Hepatocyte (in vitro differentiated cells): Measurements from ENCODE around the gene BLOC1S3. TPM values are rescaled to one million over a fixed set of nuclear protein-coding genes. Genes with fewer than 3 reads are reported as not detected.
A peak's percentile ranks its signal among the peaks of the same experiment; 100 is the strongest.

Experiments
- DNase-seq: peaks from one replicate; pipeline ENCODE4 v3.0.0-alpha.2; 2016; ENCODE audit warnings: low spot score
- H2AFZ ChIP-seq: fragments of 200-600 bp; sonication (generic); 2 replicates; pipeline ENCODE4 v1.6.0; 2016; ENCODE audit warnings: antibody characterized with exemption, mild to moderate bottlenecking
- H3K27ac ChIP-seq: fragments of 200-600 bp; sonication (generic); 2 replicates; pipeline ENCODE4 v1.5.1; 2016; ENCODE audit warnings: mild to moderate bottlenecking
- H3K27me3 ChIP-seq: fragments of 200-600 bp; sonication (generic); 2 replicates; pipeline ENCODE4 v1.6.1; 2016
- H3K36me3 ChIP-seq: fragments of 200-600 bp; sonication (generic); replicated peaks from 2 replicates; pipeline ENCODE4 v1.5.1; 2016; ENCODE audit warnings: low read depth; ENCODE audit not compliant: insufficient read depth
- H3K4me1 ChIP-seq: fragments of 200-600 bp; sonication (generic); 2 replicates; pipeline ENCODE4 v1.5.1; 2016; ENCODE audit warnings: mild to moderate bottlenecking, moderate library complexity; ENCODE audit not compliant: insufficient read depth
- H3K4me2 ChIP-seq: fragments of 200-600 bp; sonication (generic); 2 replicates; pipeline ENCODE4 v1.6.0; 2016
- H3K4me3 ChIP-seq: fragments of 200-600 bp; sonication (generic); 2 replicates; pipeline ENCODE4 v1.5.1; 2016; ENCODE audit warnings: mild to moderate bottlenecking
- H3K79me2 ChIP-seq: fragments of 200-600 bp; sonication (generic); 2 replicates; pipeline ENCODE4 v1.6.0; 2017; ENCODE audit warnings: mild to moderate bottlenecking
- H3K9me2 ChIP-seq: fragments of 200-600 bp; sonication (generic); replicated peaks from 2 replicates; pipeline ENCODE4 v1.6.0; 2017; ENCODE audit warnings: mild to moderate bottlenecking; ENCODE audit not compliant: insufficient read depth
- H3K9me3 ChIP-seq: fragments of 200-600 bp; sonication (generic); 2 replicates; pipeline ENCODE4 v1.5.1; 2016; ENCODE audit warnings: low read depth, mild to moderate bottlenecking
- H4K20me1 ChIP-seq: fragments of 200-600 bp; sonication (generic); 2 replicates; pipeline ENCODE4 v1.6.0; 2016; ENCODE audit warnings: mild to moderate bottlenecking; ENCODE audit not compliant: insufficient read depth, poor library complexity, severe bottlenecking
- CTCF ChIP-seq: fragments of 200-600 bp; sonication (generic); IDR thresholded peaks from 2 replicates; pipeline ENCODE4 v1.5.1; 2016; ENCODE audit warnings: antibody characterized with exemption, mild to moderate bottlenecking; ENCODE audit not compliant: poor library complexity
- EZH2 ChIP-seq: fragments of 200-600 bp; sonication (generic); IDR thresholded peaks from 2 replicates; pipeline ENCODE4 v1.6.1; 2016; ENCODE audit warnings: antibody characterized with exemption, mild to moderate bottlenecking, borderline replicate concordance
- EZH2phosphoT487 ChIP-seq: fragments of 200-600 bp; sonication (generic); IDR thresholded peaks from one replicate; pipeline ENCODE4 v1.6.1; 2018; ENCODE audit warnings: antibody characterized with exemption, mild to moderate bottlenecking, low read depth, moderate library complexity; ENCODE audit not compliant: unreplicated experiment, severe bottlenecking
- WGBS: methylation state at CpG from one replicate; pipeline ENCODE4 v1.1.6; 2016; ENCODE audit warnings: low lambda C conversion rate; ENCODE audit errors: missing lambda C conversion rate; 5-methylcytosine and 5-hydroxymethylcytosine counted together
- polyA plus RNA-seq: library from polyadenylated mRNA; unstranded; fragments of >200 nt; fragmentation: Nextera tagmentation; extraction: Ambion mirVana; gene quantifications from 2 replicates; pipeline ENCODE4 v1.2.1, GENCODE V29; 2016
- total RNA-seq: library from RNA; depleted of rRNA; stranded (reverse); fragments of >200 nt; gene quantifications from 2 replicates; pipeline ENCODE4 v1.2.3, GENCODE V29; 2014

Gene BLOC1S3, protein sequence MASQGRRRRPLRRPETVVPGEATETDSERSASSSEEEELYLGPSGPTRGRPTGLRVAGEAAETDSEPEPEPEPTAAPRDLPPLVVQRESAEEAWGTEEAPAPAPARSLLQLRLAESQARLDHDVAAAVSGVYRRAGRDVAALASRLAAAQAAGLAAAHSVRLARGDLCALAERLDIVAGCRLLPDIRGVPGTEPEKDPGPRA
- total RNA-seq (8.4 and 12.5 TPM in 2 replicates), polyA plus RNA-seq (15.6 and 17.1 TPM in 2 replicates)

DNA sequence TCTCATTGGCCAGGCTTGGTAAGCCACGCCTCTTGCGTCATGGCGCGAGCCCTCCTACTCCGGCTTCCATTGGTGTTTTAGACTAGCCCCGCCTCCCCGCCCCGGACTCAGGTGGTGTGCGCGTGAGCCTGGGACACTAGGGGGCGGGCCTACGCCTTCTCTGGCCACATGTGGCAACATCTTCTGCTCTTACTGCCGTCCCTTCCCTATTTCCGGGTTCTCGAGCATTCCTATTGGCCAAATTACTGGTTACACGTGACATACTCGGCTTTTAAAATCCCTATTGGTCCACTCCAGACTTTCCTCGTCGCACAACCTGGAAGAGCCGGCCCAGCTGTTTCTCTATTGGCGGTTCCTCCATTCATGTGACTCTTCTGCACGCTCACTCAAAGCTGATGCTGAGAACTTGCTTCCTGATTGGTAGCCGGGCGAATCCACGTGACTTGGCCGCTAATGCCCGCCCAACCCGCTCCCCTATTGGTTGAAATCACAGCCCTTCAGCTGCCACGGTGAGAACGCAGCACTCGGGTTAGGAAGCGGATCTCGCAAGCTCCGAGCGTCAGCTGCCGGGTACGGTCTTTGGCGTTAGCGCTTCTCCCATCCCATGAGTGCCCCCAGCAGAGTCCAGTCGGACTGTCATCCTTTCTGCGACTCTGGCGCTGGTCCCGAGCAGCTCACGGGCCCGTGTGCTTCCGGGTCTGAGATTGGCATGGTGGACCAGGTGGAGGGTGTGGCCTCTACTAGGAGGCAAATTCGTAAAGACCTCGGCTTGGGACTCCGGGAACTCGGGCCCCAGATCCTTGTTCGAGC is at the start of gene BLOC1S3:
Gene BLOC1S3, plus strand, starts transcription at position 523 of the 810 bp plus-strand sequence. CDS start 513 bp downstream, outside the sequence.
- H2AFZ ChIP-seq: peak within 1 kb of the TSS; percentile 28
- H3K9me2 ChIP-seq: no peaks in the 10 kb centered on the region
- H3K4me3 ChIP-seq: peak within 1 kb of the TSS; percentile 30
- H3K9me3 ChIP-seq: no peaks in the 10 kb centered on the region
- H3K4me2 ChIP-seq: peak within 1 kb of the TSS; percentile 95
- H3K79me2 ChIP-seq: peaks cover 45% of the 10 kb centered on the region
- 1% methylated on average over 51 of the region's 51 CpGs for WGBS
- H3K27me3 ChIP-seq: no peaks in the 10 kb centered on the region
- H3K27ac ChIP-seq: peak within 1 kb of the TSS; percentile 87
- peaks cover 10% of the 10 kb centered on the region for H3K4me1 ChIP-seq
- no peaks in the 10 kb centered on the region for H4K20me1 ChIP-seq
- H3K36me3 ChIP-seq: no peaks in the 10 kb centered on the region
- TF ChIP-seq CTCF (peak; percentile 40), EZH2 (no peak), EZH2phosphoT487 (no peak)
- peak; percentile 100 for DNase-seq

GRCh38 chr19:45128806-45129205 is 49.8 kb upstream of the BLOC1S3 start:
- H3K79me2 ChIP-seq: peaks cover 91% of the 10 kb centered on the region

GRCh38 chr19:45130236-45130635 is 48.3 kb upstream of the BLOC1S3 start:
- Histone ChIP-seq H3K27ac (no peak overlapping the region), H3K27me3 (no peaks in the 10 kb centered on the region), H2AFZ (no peak overlapping the region), H3K4me3 (no peak overlapping the region), H4K20me1 (peaks cover 51% of the 10 kb centered on the region), H3K4me1 (no peaks in the 10 kb centered on the region), H3K9me2 (no peaks in the 10 kb centered on the region), H3K36me3 (no peaks in the 10 kb centered on the region), H3K9me3 (no peaks in the 10 kb centered on the region), H3K79me2 (peaks cover 85% of the 10 kb centered on the region), H3K4me2 (no peak overlapping the region)
- no peak for DNase-seq
- no peak for TF ChIP-seq EZH2
- no peak for TF ChIP-seq CTCF
- no peak for TF ChIP-seq EZH2phosphoT487
- 88% methylated on average over 13 of the region's 13 CpGs for WGBS

More at GRCh38 chr19:45128806-45129205, 49.8 kb upstream of the BLOC1S3 start:
- WGBS: 96% methylated on average over 5 of the region's 5 CpGs
- no peak overlapping the region for H3K4me3 ChIP-seq
- H2AFZ ChIP-seq: no peak overlapping the region
- H4K20me1 ChIP-seq: peaks cover 59% of the 10 kb centered on the region
- H3K9me2 ChIP-seq: no peaks in the 10 kb centered on the region
- no peak for DNase-seq
- no peaks in the 10 kb centered on the region for H3K27me3 ChIP-seq
- no peaks in the 10 kb centered on the region for H3K9me3 ChIP-seq
- no peak overlapping the region for H3K4me2 ChIP-seq
- no peaks in the 10 kb centered on the region for H3K4me1 ChIP-seq
- no peak overlapping the region for H3K27ac ChIP-seq
- no peaks in the 10 kb centered on the region for H3K36me3 ChIP-seq
- TF ChIP-seq EZH2 (no peak), CTCF (no peak), EZH2phosphoT487 (no peak)
